DOHH2 (cell line): ENCODE data around the gene KIDINS220.

Source experiments
- H3F3A ChIP-seq: fragments of 200-600 bp; sonication (generic), shearing (Covaris generic); 2 replicates; pipeline ENCODE4 v1.6.0; 2016; ENCODE audit warnings: antibody characterized with exemption, mild to moderate bottlenecking; ENCODE audit not compliant: control insufficient read depth, insufficient read depth
- H3K27ac ChIP-seq: fragments of 200-600 bp; sonication (generic); 2 replicates; pipeline ENCODE4 v1.5.1; 2014; ENCODE audit warnings: low read depth, mild to moderate bottlenecking, low read length, moderate library complexity
- H3K27me3 ChIP-seq: fragments of 200-600 bp; sonication (generic); 2 replicates; pipeline ENCODE4 v1.6.1; 2014; ENCODE audit warnings: mild to moderate bottlenecking, low read length, mixed read lengths; ENCODE audit not compliant: control insufficient read depth
- H3K36me3 ChIP-seq: fragments of 200-600 bp; sonication (generic); 2 replicates; pipeline ENCODE4 v1.6.1; 2014; ENCODE audit warnings: mild to moderate bottlenecking, low read length, moderate library complexity, mixed read lengths; ENCODE audit not compliant: control insufficient read depth
- H3K4me1 ChIP-seq: fragments of 200-600 bp; sonication (generic); 2 replicates; pipeline ENCODE4 v1.6.1; 2014; ENCODE audit warnings: mild to moderate bottlenecking, low read length, mixed read lengths; ENCODE audit not compliant: control insufficient read depth
- H3K4me2 ChIP-seq: fragments of 200-600 bp; sonication (generic); 2 replicates; pipeline ENCODE4 v1.6.0; 2014; ENCODE audit warnings: mild to moderate bottlenecking, low read length, moderate library complexity
- H3K4me3 ChIP-seq: fragments of 200-600 bp; sonication (generic); 2 replicates; pipeline ENCODE4 v1.5.1; 2014; ENCODE audit warnings: mild to moderate bottlenecking, low read length, mixed read lengths
- H3K79me2 ChIP-seq: fragments of 200-600 bp; sonication (generic); 2 replicates; pipeline ENCODE4 v1.6.1; 2014; ENCODE audit warnings: mild to moderate bottlenecking, low read length, mixed read lengths; ENCODE audit not compliant: control insufficient read depth
- H3K9me2 ChIP-seq: fragments of 200-600 bp; sonication (generic); replicated peaks from 2 replicates; pipeline ENCODE4 v1.6.1; 2014; ENCODE audit warnings: mild to moderate bottlenecking, low read length, mixed read lengths; ENCODE audit not compliant: control insufficient read depth
- H3K9me3 ChIP-seq: fragments of 200-600 bp; sonication (generic); 2 replicates; pipeline ENCODE4 v1.6.1; 2014; ENCODE audit warnings: antibody characterized with exemption, low read length, mixed read lengths; ENCODE audit not compliant: control insufficient read depth, insufficient read depth
- H4K20me1 ChIP-seq: fragments of 200-600 bp; sonication (generic); 2 replicates; pipeline ENCODE4 v1.6.0; 2014; ENCODE audit warnings: low read depth, mild to moderate bottlenecking, antibody characterized with exemption, low read length, moderate library complexity; ENCODE audit not compliant: control insufficient read depth, insufficient read depth
- EZH2phosphoT487 ChIP-seq: fragments of 200-600 bp; sonication (generic); IDR thresholded peaks from 2 replicates; pipeline ENCODE4 v1.6.1; 2017; ENCODE audit warnings: borderline replicate concordance, mild to moderate bottlenecking, antibody characterized with exemption, low read length, moderate library complexity, mixed read lengths
- TF ChIP-seq, protein P1 (sequence below): fragments of 200-600 bp; sonication (generic); IDR thresholded peaks from one replicate; pipeline ENCODE4 v1.5.1; 2014; ENCODE audit warnings: antibody characterized with exemption, mild to moderate bottlenecking, low read depth, low read length; ENCODE audit not compliant: poor library complexity, severe bottlenecking

The KIDINS220 gene

DNA sequence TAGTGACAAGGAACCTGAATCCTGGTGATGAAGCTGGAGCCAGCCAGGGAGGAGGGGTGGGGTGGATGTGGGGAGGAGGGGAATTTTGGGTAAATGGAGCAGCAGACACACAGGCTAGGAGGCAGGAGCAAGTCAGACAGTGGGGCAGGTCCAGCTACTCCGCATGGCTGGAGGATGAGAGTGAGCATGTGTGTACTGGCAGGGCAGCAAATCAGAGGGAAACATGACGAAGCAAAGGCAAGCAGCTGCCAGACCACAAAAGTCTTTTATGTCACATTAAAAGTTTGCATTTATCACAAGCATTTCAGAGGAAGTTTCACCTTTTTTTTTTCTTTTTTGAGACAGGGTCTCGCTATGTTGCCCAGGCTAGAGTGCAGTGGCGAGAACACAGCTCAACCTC lies 11.9 kb upstream of the KIDINS220 start:
- H3K4me3 ChIP-seq: no peak overlapping the region
- H3K27me3 ChIP-seq: peaks cover 5% of the 10 kb centered on the region; the same call in 1 of the 2 replicates
- no peaks in the 10 kb centered on the region for H3K79me2 ChIP-seq
- H3K4me2 ChIP-seq: no peak overlapping the region
- no peaks in the 10 kb centered on the region for H3K4me1 ChIP-seq
- H4K20me1 ChIP-seq: no peaks in the 10 kb centered on the region
- no peaks in the 10 kb centered on the region for H3K9me2 ChIP-seq
- TF ChIP-seq EZH2phosphoT487: no peak
- TF ChIP-seq, protein P1, sequence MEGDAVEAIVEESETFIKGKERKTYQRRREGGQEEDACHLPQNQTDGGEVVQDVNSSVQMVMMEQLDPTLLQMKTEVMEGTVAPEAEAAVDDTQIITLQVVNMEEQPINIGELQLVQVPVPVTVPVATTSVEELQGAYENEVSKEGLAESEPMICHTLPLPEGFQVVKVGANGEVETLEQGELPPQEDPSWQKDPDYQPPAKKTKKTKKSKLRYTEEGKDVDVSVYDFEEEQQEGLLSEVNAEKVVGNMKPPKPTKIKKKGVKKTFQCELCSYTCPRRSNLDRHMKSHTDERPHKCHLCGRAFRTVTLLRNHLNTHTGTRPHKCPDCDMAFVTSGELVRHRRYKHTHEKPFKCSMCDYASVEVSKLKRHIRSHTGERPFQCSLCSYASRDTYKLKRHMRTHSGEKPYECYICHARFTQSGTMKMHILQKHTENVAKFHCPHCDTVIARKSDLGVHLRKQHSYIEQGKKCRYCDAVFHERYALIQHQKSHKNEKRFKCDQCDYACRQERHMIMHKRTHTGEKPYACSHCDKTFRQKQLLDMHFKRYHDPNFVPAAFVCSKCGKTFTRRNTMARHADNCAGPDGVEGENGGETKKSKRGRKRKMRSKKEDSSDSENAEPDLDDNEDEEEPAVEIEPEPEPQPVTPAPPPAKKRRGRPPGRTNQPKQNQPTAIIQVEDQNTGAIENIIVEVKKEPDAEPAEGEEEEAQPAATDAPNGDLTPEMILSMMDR: no peak
- H3K9me3 ChIP-seq: no peaks in the 10 kb centered on the region
- no peaks in the 10 kb centered on the region for H3K36me3 ChIP-seq
- no peaks in the 10 kb centered on the region for H3F3A ChIP-seq
- H3K27ac ChIP-seq: no peak overlapping the region

DNA sequence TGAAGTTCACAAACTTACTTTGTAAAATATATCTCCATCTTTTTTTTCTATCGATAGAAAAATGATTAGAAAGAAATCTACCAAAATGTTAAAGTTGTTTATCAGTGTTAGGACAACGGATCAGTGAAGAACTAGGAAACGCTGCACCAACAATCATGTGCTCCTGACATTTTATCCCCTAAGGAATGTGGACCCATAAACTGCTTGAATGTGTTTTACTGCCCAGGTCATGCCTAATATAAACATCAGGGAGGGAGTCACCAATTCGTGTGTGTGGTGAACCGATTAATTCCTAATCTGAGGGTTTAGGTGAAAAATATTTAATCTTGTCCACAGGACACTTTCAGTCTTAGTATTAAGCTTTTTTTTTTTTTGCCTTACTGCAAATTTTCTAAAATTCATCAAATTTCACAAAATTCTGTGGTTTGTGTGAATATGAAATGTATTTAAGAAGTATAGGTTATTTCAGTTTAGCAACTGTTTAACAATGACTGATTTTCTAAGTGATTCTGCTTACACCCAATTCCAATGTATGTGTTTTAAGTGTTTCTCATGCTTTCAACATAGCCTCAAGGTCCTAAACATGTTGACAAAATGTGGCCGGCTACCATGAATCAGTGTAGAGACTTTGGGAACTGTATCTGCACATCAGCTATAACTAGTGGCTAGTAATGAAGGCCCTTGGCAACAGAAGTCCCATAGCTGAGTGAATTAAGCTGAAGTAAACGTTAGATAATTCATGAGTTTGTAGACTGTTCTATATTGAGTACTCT lies 11.1 kb upstream of the KIDINS220 start:
- Histone ChIP-seq H3K9me2 (no peaks in the 10 kb centered on the region), H3K4me1 (no peaks in the 10 kb centered on the region), H3F3A (no peaks in the 10 kb centered on the region), H3K4me2 (no peak overlapping the region), H3K36me3 (no peaks in the 10 kb centered on the region), H3K27me3 (peaks cover 5% of the 10 kb centered on the region; the same call in 1 of the 2 replicates), H3K27ac (no peak overlapping the region), H3K9me3 (no peaks in the 10 kb centered on the region), H4K20me1 (no peaks in the 10 kb centered on the region), H3K79me2 (no peaks in the 10 kb centered on the region), H3K4me3 (no peak overlapping the region)
- TF ChIP-seq, protein P1: no peak
- TF ChIP-seq EZH2phosphoT487: no peak

DNA sequence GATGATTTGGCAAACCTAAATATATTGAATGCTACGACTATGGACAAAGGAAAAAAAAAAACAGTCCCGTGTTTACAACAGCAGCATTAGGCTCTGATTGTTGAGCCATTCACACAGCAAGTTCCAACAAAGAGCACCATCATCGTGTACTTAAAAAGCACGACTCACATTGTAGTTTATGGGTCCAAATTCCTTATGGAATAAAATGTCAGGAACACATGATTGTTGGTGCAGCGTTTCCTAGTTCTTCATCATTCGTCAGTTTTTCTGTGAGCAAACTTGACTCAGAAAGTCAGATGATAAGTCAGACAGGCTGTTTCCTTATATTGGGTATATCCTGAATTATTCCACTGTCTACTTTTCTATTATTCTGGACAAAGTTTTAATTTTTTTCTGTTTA lies 10.0 kb upstream of the KIDINS220 start:
- TF ChIP-seq, protein P1: no peak
- no peak for TF ChIP-seq EZH2phosphoT487
- Histone ChIP-seq H3K9me3 (no peaks in the 10 kb centered on the region), H3K9me2 (no peaks in the 10 kb centered on the region), H3K27me3 (peaks cover 5% of the 10 kb centered on the region; the same call in 1 of the 2 replicates), H3K36me3 (no peaks in the 10 kb centered on the region), H3F3A (no peaks in the 10 kb centered on the region), H3K4me2 (no peak overlapping the region), H3K4me3 (no peak overlapping the region), H3K4me1 (no peaks in the 10 kb centered on the region), H3K27ac (no peak overlapping the region), H3K79me2 (no peaks in the 10 kb centered on the region), H4K20me1 (no peaks in the 10 kb centered on the region)
